Transverse colon (tissue), 4 donors: ENCODE results near the gene WDR18.

ENCODE experiments used
- POLR2A ChIP-seq: fragments of 450-650 bp; IDR thresholded peaks from one replicate; pipeline ENCODE4 v1.6.1; 2016; ENCODE audit warnings: antibody characterized with exemption, mild to moderate bottlenecking, moderate library complexity
- POLR2AphosphoS5 ChIP-seq, 3 donors: sonication (generic); formaldehyde crosslinking; IDR thresholded peaks; one replicate each; pipeline ENCODE4 v1.6.1; 2016; ENCODE audit warnings: antibody characterized with exemption in 3 of 3
- TF ChIP-seq, protein P1 (sequence below), 5 experiments: fragments of 200-600 bp in 3 of 5; fragments of 450-650 bp in 2 of 5; sonication (generic) in 3 of 5; IDR thresholded peaks; 1 replicate in 2 of 5; 2 replicates in 3 of 5; pipeline ENCODE4 v1.5.1; 2016 to 2017; ENCODE audit warnings: antibody characterized with exemption in 5 of 5, inconsistent platforms in 3 of 5, mild to moderate bottlenecking in 2 of 5, moderate library complexity in 1 of 5

DNA sequence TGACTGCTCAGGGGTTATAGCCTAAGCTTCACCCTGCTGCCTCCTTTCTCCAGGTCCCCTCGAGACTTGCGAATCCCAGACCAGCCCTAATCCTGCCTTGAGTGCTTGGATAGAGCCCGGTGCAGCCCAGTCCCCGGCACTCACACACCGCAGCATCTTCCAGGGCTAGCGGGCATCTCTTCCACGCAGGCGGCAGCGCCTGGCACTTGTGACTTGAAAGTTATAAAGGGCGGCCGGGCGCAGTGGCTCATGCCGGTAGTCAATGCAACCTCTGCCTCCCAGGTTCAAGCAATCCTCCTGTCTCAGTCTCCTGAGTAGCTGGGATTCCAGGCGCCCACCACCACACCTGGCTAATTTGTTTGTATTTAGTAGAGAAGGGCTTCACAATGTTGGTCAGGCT, 1.9 kb downstream of the WDR18 start:
- TF ChIP-seq, protein P1, sequence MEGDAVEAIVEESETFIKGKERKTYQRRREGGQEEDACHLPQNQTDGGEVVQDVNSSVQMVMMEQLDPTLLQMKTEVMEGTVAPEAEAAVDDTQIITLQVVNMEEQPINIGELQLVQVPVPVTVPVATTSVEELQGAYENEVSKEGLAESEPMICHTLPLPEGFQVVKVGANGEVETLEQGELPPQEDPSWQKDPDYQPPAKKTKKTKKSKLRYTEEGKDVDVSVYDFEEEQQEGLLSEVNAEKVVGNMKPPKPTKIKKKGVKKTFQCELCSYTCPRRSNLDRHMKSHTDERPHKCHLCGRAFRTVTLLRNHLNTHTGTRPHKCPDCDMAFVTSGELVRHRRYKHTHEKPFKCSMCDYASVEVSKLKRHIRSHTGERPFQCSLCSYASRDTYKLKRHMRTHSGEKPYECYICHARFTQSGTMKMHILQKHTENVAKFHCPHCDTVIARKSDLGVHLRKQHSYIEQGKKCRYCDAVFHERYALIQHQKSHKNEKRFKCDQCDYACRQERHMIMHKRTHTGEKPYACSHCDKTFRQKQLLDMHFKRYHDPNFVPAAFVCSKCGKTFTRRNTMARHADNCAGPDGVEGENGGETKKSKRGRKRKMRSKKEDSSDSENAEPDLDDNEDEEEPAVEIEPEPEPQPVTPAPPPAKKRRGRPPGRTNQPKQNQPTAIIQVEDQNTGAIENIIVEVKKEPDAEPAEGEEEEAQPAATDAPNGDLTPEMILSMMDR (IDR thresholded peaks at IDR 0.05), result no peak
- TF ChIP-seq POLR2A (no peak), POLR2AphosphoS5 (IDR thresholded peaks at IDR 0.05) (no peak)
